Measurements from ENCODE around the gene FBN1.

GRCh38 chr15:48383031-48383430 lies 262.5 kb downstream of the FBN1 start:
- TF ChIP-seq CTCF (IDR thresholded peaks at IDR 0.05) (no peak), POLR2A (IDR thresholded peaks at IDR 0.05) (no peak), POLR2AphosphoS5 (IDR thresholded peaks at IDR 0.05) (no peak)

Measured in upper lobe of left lung (tissue), 4 donors.